GM18858 (cell line): ENCODE measurements around the gene GPR87.

Experiments
- ATAC-seq: cut with Tn5 transposase; IDR thresholded peaks from one replicate; pipeline ENCODE4 v1.9.1; 2021; ENCODE audit not compliant: unreplicated experiment

Gene GPR87

GRCh38 chr3:151318313-151318712 lies 1.7 kb upstream of the GPR87 start:
- no peak for ATAC-seq

DNA sequence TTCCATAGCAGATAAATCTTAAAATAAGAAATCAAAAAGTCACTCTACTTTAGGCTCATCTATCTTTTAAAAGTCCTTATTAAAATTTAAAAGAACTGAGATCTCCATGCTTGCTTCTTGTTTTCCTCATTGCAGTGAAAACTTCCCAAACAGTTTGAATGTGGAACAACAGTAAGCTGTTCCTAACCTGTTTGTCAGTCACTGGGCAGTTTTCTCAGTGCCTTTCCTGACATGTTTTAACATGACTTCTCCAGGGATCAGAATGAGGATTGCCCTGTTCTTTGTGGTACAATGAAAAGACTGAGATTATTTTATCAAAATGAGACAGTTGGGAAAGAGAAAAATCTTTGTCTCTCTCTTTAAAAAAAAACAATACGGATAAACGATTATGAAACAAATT lies 774 bp downstream of the GPR87 start:
- no peak for ATAC-seq

- no peak for ATAC-seq
Measured at GRCh38 chr3:151315136-151315535, 1.5 kb downstream of the GPR87 start.

- no peak for ATAC-seq
Measured at GRCh38 chr3:151314593-151314992, 2.0 kb downstream of the GPR87 start.

DNA sequence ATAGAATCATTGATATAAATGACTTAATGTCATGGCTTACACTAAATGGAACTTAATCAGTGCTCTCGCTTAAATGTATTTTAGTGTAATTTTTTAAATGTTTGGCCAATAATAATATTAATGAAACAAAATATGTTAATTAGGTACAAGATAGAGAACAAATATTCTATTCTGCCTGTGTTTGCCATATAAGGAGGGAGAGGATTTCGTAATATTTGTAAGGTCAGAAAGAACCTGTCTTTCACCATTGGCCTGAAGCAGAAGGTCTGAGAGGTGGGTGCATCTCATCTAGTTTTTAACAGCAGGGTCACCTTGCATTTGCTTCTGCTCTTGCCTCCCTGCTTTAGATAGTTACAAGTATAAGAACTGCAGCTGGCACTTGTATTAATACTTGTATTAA lies 2.5 kb downstream of the GPR87 start:
- no peak for ATAC-seq

DNA sequence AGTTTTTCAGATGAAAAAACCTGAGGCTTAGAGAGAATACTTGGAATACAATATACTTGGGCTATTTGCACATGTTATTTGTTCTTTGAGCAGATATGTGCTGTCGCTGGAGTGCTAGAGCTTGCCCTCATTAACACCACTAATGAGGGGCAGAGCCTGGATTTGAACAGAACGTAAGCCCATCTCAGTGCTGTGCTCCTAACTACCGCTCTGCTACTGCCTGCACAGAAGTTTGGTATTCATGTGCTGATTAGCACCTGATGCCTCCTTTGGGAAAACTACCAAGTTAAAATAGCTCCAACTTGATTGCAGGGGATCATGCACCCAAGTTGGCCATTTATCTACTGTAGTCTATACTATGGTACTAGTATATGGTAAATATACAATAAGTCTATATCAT lies 3.6 kb downstream of the GPR87 start:
- no peak for ATAC-seq

DNA sequence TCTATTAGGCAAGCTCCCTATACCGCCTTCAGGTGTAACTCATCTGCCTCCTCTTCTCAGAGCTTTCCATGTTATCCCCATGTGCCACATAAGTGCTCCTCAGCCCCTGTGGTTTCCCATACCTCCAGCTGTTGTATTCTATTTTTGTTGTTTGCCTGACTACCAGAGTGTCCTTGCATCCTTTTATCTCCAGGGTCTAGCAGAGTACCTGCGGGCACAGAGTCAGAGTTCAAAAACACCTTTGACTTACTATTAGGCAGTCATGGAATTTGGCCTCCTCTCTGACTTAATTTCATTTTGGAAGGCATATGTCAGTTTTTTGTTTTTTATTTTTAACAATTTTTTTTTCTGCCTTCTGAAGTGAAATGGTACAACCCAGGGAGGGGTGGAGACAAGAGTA lies 7.1 kb downstream of the GPR87 start:
- no peak for ATAC-seq

GRCh38 chr3:151307583-151308488 lies 8.8 kb downstream of the GPR87 start:
- no peak for ATAC-seq

DNA sequence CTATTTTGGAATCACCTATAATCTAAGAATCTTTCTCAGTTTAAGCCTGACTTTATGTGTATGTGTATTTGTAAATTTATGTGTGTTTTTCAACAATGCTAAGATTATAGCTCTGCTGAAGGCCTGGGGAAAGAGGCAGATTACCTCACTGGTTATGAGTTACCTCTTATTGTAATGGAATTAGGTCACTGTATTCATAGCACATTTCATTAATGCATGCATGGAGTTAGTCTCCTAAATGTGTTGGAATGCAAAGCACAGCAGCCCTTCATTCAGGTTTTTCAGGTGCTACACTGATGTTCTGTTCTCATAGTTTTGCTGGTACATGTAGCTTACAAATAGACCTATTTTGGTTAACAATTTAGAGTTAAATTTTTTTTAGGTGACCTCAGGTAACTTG lies 9.5 kb downstream of the GPR87 start:
- ATAC-seq, result no peak

DNA sequence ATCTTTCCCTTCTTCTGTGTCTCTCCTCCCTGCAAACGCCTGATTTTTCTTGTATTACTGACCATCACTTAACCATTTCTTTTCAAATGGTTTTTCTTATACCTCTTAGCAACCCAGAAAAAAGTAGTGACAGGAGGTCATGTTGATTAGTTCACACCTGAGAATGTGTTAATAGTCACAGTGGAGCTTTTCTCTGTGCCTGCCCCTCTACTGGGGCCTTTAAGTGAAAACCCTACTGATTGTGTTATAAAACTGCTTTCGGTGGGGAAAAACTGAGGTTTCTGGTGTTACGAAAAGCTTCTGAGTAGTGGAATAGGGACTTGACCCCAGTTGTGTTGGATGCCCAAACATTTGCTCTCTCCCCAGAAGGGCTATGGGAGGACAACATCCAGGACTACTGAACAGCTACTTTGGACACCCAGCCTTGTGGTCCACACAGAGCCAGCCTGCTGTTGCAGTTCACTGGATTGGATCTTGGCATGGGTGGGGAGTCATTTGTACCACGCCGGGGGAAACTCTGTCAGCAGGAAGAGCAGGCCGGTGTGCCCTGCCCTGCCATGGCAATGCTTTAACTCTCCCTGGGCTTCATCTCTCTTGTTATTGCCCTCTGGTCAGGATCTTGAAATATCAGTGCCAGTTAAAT lies 10.3 kb downstream of the GPR87 start:
- ATAC-seq, result no peak

GRCh38 chr3:151305775-151306151 lies 10.9 kb downstream of the GPR87 start:
- no peak for ATAC-seq

- ATAC-seq, result no peak
Measured at GRCh38 chr3:151305060-151305774, 11.4 kb downstream of the GPR87 start.

- no peak for ATAC-seq
Measured at GRCh38 chr3:151303751-151304150, 12.9 kb downstream of the GPR87 start.

DNA sequence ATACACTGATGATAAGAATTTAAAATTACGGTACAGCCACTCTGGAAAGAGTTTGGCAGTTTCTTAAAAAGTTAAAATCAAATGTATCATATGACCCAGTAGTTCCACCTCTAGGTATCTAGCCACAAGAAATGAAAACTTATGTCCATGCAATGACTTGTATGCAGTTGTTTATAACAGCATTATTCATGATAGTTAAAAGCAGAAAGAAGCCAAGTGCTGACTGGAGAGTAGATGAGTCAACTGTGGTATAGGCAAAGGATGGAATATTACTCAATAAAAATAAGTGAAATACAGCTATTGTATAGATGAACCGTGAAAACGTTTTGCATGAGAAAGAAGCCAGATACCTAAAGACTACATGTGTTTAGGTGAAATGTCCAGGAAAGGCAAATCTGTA lies 14.8 kb downstream of the GPR87 start:
- ATAC-seq, result no peak

- no peak for ATAC-seq
Measured at GRCh38 chr3:151300539-151300938, 16.1 kb downstream of the GPR87 start.

DNA sequence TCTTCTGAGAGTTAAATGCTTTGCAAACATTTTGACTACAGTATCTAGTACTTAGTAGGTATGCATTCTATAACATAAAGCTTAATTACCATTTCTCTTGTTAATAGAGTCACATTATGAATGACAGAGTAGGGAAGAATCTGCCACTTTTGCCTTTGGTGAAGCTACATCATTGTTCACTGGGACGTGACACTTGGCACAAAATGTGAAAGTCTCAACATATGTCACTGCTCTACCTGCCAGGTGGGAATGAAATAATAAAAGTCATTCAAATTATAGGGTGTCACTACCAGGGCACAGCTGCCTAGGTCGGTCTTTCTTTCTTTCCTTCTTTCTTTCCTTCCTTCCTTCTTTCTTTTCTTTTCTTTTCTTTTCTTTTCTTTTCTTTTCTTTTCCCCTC lies 17.6 kb downstream of the GPR87 start:
- no peak for ATAC-seq

DNA sequence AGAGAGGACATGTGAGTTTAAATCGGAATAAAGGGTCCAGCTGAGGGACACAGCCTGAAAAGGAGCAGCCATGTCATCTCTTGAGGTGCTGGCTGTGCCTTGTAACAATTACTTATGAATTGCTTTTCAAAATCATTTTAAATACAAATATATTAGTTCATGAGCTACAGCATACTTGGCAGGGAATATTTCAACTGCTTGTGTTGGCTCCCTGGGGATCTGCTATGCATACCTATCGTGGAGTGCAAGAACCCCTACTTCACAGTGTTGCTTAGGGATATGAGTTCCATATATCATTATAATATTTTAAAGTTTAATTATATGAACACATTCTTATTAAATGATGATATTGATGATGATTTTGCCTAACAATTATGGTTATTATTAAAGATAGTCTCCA lies 19.2 kb downstream of the GPR87 start:
- ATAC-seq, result no peak

GRCh38 chr3:151296226-151296625 lies 20.4 kb downstream of the GPR87 start:
- ATAC-seq, result no peak

- ATAC-seq, result no peak
Measured at GRCh38 chr3:151293127-151293526, 23.5 kb downstream of the GPR87 start.

- no peak for ATAC-seq
Measured at GRCh38 chr3:151290673-151291072, 25.9 kb downstream of the GPR87 start.

- ATAC-seq, result no peak
Measured at GRCh38 chr3:151289445-151289844, 27.2 kb downstream of the GPR87 start.

GRCh38 chr3:151285940-151286339 lies 30.7 kb downstream of the GPR87 start:
- no peak for ATAC-seq
